ENCODE measurements around the gene MRPS22.

Gene MRPS22

DNA sequence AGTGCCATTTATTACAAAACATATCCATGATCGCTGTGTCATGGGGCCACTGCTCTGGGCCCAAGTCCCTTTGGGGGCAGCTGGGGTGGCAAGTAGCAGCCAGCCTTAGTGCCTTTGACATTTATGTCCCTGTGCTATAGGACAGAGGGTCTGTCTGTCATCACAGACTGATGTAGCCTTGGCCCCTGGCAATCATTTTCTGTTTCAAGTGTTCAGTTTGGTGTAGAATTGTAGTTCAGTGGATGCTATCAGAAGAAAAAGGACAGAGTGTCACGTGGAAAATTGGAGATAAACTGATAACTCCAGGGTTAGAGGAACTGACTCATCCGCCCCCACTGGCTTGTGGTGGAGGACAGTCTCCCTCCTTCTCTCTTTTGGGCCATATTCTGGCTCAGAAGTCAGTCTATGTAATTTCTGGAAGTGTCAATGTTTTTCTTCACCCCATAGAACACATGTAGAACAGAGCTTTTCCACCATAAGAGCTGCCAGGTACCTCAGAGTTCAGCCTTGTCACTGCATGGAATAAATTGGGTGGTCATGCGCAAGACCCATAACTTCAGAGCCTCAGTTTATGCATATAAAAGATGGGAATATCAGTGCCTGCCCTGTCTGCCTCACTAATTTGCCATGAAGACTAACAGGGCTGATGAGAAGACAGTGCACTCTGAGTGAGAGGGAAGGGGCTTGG is 4.5 kb upstream of the MRPS22 start:
- no peaks in the 10 kb centered on the region for H3K36me3 ChIP-seq (ENCODE audit: control insufficient read depth, low read length)
- H4K20me1 ChIP-seq (ENCODE audit: control insufficient read depth, insufficient read depth, low read depth, low read length): no peaks in the 10 kb centered on the region
- H3K27me3 ChIP-seq (ENCODE audit: control insufficient read depth, low read length): 0 out of 2 replicates have a peak, but pooled peaks cover 4% of the 10 kb centered on the region
- no peak overlapping the region for H3K27ac ChIP-seq (ENCODE audit: low read depth, low read length)
- no peaks in the 10 kb centered on the region for H3K9me2 ChIP-seq (replicated peaks; ENCODE audit: control insufficient read depth, low read length)
- no peak for TF ChIP-seq EZH2phosphoT487 (IDR thresholded peaks at IDR 0.05; ENCODE audit: borderline replicate concordance, low read length)
- TF ChIP-seq, protein P1, sequence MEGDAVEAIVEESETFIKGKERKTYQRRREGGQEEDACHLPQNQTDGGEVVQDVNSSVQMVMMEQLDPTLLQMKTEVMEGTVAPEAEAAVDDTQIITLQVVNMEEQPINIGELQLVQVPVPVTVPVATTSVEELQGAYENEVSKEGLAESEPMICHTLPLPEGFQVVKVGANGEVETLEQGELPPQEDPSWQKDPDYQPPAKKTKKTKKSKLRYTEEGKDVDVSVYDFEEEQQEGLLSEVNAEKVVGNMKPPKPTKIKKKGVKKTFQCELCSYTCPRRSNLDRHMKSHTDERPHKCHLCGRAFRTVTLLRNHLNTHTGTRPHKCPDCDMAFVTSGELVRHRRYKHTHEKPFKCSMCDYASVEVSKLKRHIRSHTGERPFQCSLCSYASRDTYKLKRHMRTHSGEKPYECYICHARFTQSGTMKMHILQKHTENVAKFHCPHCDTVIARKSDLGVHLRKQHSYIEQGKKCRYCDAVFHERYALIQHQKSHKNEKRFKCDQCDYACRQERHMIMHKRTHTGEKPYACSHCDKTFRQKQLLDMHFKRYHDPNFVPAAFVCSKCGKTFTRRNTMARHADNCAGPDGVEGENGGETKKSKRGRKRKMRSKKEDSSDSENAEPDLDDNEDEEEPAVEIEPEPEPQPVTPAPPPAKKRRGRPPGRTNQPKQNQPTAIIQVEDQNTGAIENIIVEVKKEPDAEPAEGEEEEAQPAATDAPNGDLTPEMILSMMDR (IDR thresholded peaks at IDR 0.05; ENCODE audit: low read depth, low read length, poor library complexity, severe bottlenecking): no peak
- no peak overlapping the region for H3K4me2 ChIP-seq (ENCODE audit: low read length)
- H3K4me1 ChIP-seq (ENCODE audit: control insufficient read depth, low read length): peaks cover 2% of the 10 kb centered on the region; the same call in 1 of the 2 replicates
- no peaks in the 10 kb centered on the region for H3F3A ChIP-seq (ENCODE audit: control insufficient read depth, insufficient read depth)
- H3K4me3 ChIP-seq (ENCODE audit: low read length): no peak overlapping the region
- peaks cover 6% of the 10 kb centered on the region for H3K79me2 ChIP-seq (ENCODE audit: control insufficient read depth, low read length)
- no peaks in the 10 kb centered on the region for H3K9me3 ChIP-seq (ENCODE audit: control insufficient read depth, insufficient read depth, low read length)

DNA sequence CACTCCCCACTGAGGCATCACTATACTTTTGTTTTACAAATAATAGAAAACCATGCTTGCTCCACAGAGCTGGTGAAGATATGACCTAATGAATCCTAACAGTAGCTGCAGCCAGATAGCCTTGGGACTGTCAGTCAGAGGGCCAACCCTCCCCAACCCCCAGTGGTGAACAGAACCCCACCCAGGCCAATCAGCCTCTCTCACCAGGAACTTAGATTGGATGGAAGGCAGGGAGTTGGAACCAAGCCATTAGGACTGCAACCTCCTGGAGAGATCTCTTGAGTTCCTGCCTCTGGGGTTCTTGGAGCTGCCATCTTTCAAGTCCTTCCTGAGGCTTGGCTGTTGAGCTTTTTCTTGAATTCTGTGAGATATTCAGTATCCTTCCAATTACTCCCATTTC is 3.0 kb upstream of the MRPS22 start:
- no peak overlapping the region for H3K27ac ChIP-seq (ENCODE audit: low read depth, low read length)
- no peaks in the 10 kb centered on the region for H3K9me3 ChIP-seq (ENCODE audit: control insufficient read depth, insufficient read depth, low read length)
- H3K36me3 ChIP-seq (ENCODE audit: control insufficient read depth, low read length): no peaks in the 10 kb centered on the region
- H3K27me3 ChIP-seq (ENCODE audit: control insufficient read depth, low read length): 0 out of 2 replicates have a peak, but pooled peaks cover 4% of the 10 kb centered on the region
- no peak overlapping the region for H3K4me3 ChIP-seq (ENCODE audit: low read length)
- peaks cover 15% of the 10 kb centered on the region for H3K4me1 ChIP-seq (ENCODE audit: control insufficient read depth, low read length)
- no peak for TF ChIP-seq EZH2phosphoT487 (IDR thresholded peaks at IDR 0.05; ENCODE audit: borderline replicate concordance, low read length)
- TF ChIP-seq, protein P1 (IDR thresholded peaks at IDR 0.05; ENCODE audit: low read depth, low read length, poor library complexity, severe bottlenecking): no peak
- no peaks in the 10 kb centered on the region for H3F3A ChIP-seq (ENCODE audit: control insufficient read depth, insufficient read depth)
- no peaks in the 10 kb centered on the region for H4K20me1 ChIP-seq (ENCODE audit: control insufficient read depth, insufficient read depth, low read depth, low read length)
- no peak overlapping the region for H3K4me2 ChIP-seq (ENCODE audit: low read length)
- peaks cover 20% of the 10 kb centered on the region for H3K79me2 ChIP-seq (ENCODE audit: control insufficient read depth, low read length)
- no peaks in the 10 kb centered on the region for H3K9me2 ChIP-seq (replicated peaks; ENCODE audit: control insufficient read depth, low read length)

DNA sequence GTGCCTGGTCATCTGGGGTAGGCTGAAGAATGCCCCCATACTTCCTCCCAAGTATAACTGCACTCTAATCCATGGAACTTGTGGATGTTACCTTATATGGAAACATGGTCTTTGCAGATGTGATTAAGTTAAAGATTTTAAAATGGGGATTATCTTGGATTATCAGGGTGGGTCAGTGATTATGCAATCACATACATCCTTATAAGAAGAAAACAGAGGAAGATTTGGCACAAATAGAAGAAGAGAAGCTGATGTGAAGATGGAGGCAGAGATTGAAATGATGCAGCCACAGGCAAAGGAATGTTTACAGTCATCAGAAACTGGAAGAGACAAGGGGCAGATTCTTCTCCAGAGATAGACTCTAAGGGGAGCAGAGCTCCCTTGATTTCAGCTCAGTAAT is 1.8 kb upstream of the MRPS22 start:
- Histone ChIP-seq H3K9me2 (replicated peaks; ENCODE audit: control insufficient read depth, low read length) (no peaks in the 10 kb centered on the region), H3K79me2 (ENCODE audit: control insufficient read depth, low read length) (peaks cover 32% of the 10 kb centered on the region), H3K4me1 (ENCODE audit: control insufficient read depth, low read length) (peaks cover 15% of the 10 kb centered on the region), H3K9me3 (ENCODE audit: control insufficient read depth, insufficient read depth, low read length) (no peaks in the 10 kb centered on the region), H3F3A (ENCODE audit: control insufficient read depth, insufficient read depth) (no peaks in the 10 kb centered on the region), H3K4me3 (ENCODE audit: low read length) (no peak overlapping the region), H4K20me1 (ENCODE audit: control insufficient read depth, insufficient read depth, low read depth, low read length) (no peaks in the 10 kb centered on the region), H3K27me3 (ENCODE audit: control insufficient read depth, low read length) (0 out of 2 replicates have a peak, but pooled peaks cover 4% of the 10 kb centered on the region), H3K27ac (ENCODE audit: low read depth, low read length) (no peak overlapping the region), H3K4me2 (ENCODE audit: low read length) (no peak overlapping the region), H3K36me3 (ENCODE audit: control insufficient read depth, low read length) (peaks cover 9% of the 10 kb centered on the region)
- TF ChIP-seq, protein P1 (IDR thresholded peaks at IDR 0.05; ENCODE audit: low read depth, low read length, poor library complexity, severe bottlenecking): no peak
- TF ChIP-seq EZH2phosphoT487 (IDR thresholded peaks at IDR 0.05; ENCODE audit: borderline replicate concordance, low read length): no peak
